ENCODE measurements around the gene HES4. TPM values are rescaled to one million over a fixed set of nuclear protein-coding genes. Genes with fewer than 3 reads are reported as not detected.

HES4 gene
- total and polyA plus RNA-seq, 2 of the 13 experiments (the other 11 are each of a cell fraction or from before 2014, with no cell fraction given), result 8.8 to 10.6 TPM

- TF ChIP-seq, protein P1, sequence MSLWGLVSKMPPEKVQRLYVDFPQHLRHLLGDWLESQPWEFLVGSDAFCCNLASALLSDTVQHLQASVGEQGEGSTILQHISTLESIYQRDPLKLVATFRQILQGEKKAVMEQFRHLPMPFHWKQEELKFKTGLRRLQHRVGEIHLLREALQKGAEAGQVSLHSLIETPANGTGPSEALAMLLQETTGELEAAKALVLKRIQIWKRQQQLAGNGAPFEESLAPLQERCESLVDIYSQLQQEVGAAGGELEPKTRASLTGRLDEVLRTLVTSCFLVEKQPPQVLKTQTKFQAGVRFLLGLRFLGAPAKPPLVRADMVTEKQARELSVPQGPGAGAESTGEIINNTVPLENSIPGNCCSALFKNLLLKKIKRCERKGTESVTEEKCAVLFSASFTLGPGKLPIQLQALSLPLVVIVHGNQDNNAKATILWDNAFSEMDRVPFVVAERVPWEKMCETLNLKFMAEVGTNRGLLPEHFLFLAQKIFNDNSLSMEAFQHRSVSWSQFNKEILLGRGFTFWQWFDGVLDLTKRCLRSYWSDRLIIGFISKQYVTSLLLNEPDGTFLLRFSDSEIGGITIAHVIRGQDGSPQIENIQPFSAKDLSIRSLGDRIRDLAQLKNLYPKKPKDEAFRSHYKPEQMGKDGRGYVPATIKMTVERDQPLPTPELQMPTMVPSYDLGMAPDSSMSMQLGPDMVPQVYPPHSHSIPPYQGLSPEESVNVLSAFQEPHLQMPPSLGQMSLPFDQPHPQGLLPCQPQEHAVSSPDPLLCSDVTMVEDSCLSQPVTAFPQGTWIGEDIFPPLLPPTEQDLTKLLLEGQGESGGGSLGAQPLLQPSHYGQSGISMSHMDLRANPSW (CRISPR knock-in tag; IDR thresholded peaks at IDR 0.05; ENCODE audit: borderline replicate concordance), result no peak
- TF ChIP-seq BCL3 (CRISPR knock-in tag; IDR thresholded peaks at IDR 0.05), result no peak
- no peak for TF ChIP-seq ZNF562 (CRISPR knock-in tag; IDR thresholded peaks at IDR 0.05; ENCODE audit: borderline replicate concordance)
- TF ChIP-seq KLF6 (CRISPR knock-in tag; IDR thresholded peaks at IDR 0.05), result no peak
- TF ChIP-seq PHF8 (CRISPR knock-in tag; IDR thresholded peaks at IDR 0.05), result peak; percentile 67
- TF ChIP-seq CEBPB (IDR thresholded peaks at IDR 0.05; ENCODE audit: borderline replicate concordance, low read depth, low read length), result no peak
- no peak for TF ChIP-seq SP140L (CRISPR knock-in tag; IDR thresholded peaks at IDR 0.05; ENCODE audit: borderline replicate concordance)
- TF ChIP-seq MAFF (IDR thresholded peaks at IDR 0.05; ENCODE audit: low read depth, low read length), result no peak
- TF ChIP-seq GABPB1 (CRISPR knock-in tag; IDR thresholded peaks at IDR 0.05), result peak; percentile 73
- TF ChIP-seq, protein P2, sequence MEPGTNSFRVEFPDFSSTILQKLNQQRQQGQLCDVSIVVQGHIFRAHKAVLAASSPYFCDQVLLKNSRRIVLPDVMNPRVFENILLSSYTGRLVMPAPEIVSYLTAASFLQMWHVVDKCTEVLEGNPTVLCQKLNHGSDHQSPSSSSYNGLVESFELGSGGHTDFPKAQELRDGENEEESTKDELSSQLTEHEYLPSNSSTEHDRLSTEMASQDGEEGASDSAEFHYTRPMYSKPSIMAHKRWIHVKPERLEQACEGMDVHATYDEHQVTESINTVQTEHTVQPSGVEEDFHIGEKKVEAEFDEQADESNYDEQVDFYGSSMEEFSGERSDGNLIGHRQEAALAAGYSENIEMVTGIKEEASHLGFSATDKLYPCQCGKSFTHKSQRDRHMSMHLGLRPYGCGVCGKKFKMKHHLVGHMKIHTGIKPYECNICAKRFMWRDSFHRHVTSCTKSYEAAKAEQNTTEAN (CRISPR knock-in tag; conservative IDR thresholded peaks at IDR 0.05), result no peak
- TF ChIP-seq MXI1 (IDR thresholded peaks at IDR 0.05; ENCODE audit: borderline replicate concordance, low read depth, low read length), result no peak; the same call in 2 of the 3 replicates
- no peak for TF ChIP-seq HNF4A (CRISPR knock-in tag; IDR thresholded peaks at IDR 0.05)
- no peak for TF ChIP-seq CC2D1A (CRISPR knock-in tag; IDR thresholded peaks at IDR 0.05)
- TF ChIP-seq, protein P3, sequence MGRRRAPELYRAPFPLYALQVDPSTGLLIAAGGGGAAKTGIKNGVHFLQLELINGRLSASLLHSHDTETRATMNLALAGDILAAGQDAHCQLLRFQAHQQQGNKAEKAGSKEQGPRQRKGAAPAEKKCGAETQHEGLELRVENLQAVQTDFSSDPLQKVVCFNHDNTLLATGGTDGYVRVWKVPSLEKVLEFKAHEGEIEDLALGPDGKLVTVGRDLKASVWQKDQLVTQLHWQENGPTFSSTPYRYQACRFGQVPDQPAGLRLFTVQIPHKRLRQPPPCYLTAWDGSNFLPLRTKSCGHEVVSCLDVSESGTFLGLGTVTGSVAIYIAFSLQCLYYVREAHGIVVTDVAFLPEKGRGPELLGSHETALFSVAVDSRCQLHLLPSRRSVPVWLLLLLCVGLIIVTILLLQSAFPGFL (CRISPR knock-in tag; IDR thresholded peaks at IDR 0.05), result no peak
- TF ChIP-seq KMT2B (CRISPR knock-in tag; IDR thresholded peaks at IDR 0.05), result peak; percentile 34; the same call in 1 of the 2 replicates
- TF ChIP-seq, protein P4, sequence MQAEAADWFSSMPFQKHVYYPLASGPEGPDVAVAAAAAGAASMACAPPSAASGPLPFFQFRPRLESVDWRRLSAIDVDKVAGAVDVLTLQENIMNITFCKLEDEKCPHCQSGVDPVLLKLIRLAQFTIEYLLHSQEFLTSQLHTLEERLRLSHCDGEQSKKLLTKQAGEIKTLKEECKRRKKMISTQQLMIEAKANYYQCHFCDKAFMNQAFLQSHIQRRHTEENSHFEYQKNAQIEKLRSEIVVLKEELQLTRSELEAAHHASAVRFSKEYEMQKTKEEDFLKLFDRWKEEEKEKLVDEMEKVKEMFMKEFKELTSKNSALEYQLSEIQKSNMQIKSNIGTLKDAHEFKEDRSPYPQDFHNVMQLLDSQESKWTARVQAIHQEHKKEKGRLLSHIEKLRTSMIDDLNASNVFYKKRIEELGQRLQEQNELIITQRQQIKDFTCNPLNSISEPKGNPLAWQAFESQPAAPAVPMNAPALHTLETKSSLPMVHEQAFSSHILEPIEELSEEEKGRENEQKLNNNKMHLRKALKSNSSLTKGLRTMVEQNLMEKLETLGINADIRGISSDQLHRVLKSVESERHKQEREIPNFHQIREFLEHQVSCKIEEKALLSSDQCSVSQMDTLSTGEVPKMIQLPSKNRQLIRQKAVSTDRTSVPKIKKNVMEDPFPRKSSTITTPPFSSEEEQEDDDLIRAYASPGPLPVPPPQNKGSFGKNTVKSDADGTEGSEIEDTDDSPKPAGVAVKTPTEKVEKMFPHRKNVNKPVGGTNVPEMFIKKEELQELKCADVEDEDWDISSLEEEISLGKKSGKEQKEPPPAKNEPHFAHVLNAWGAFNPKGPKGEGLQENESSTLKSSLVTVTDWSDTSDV (CRISPR knock-in tag; IDR thresholded peaks at IDR 0.05), result no peak
- 0 out of 2 replicates have a peak, but pooled peaks have one; percentile 14 for TF ChIP-seq YEATS4 (CRISPR knock-in tag; IDR thresholded peaks at IDR 0.05; ENCODE audit: borderline replicate concordance)
Measured at GRCh38 chr1:960363-961131, 39.4 kb downstream of the HES4 start, which contains the start of gene KLHL17 (continued).

Measured in HepG2 (cell line).